ENCODE measurements around the gene MTR.
"Not testable (repeated sequence)": the region's sequence is repeated elsewhere in the genome, so short reads cannot be mapped to it uniquely, and the experiment has no call there.

The MTR gene

DNA sequence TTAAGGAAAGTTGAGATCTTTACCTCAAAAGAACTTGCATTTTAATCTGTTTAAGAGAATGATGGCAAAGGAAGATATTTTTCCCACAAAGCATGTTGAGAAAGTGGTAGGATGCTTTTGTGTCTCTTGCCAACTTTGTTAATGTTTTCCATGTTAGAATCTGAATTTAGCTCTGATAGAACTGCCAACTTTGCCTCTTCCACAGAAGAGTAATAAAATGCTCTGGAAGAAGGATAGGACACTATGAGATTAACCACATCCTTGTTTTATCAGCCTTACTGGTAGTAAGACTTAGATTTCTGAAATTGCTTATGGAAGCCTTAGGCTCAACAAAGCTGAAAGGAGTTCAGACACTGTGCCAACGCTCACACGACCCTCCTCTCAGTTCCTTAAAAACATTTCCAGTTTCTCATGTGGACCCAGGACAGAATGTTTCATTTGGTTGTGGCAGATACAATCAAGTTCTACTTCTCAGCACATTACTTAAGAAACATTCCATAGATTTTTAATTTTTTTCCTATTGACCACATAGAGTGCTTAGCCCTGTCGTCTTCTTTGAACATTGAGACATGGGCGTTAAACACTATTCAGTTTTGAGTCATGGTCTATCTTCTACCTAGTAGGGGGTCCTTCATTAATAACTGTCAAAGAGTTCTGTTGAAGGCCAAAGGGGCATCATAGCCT lies 59.0 kb downstream of the MTR start:
- Histone ChIP-seq H4K20me1 (ENCODE audit: insufficient read depth, low read length) (no peaks in the 10 kb centered on the region), H3K4me2 (ENCODE audit: low read length) (no peak overlapping the region), H3K9ac (ENCODE audit: low read length) (no peak overlapping the region), H3K36me3 (ENCODE audit: insufficient read depth, low read length) (peaks cover 81% of the 10 kb centered on the region), H3K79me2 (ENCODE audit: insufficient read depth, low read length) (no peaks in the 10 kb centered on the region), H3K27ac (ENCODE audit: low read depth, low read length, poor library complexity, severe bottlenecking) (no peak overlapping the region), H3F3A (ENCODE audit: insufficient read depth, low read length) (no peaks in the 10 kb centered on the region), H3K4me1 (ENCODE audit: insufficient read depth, low read length, severe bottlenecking) (no peaks in the 10 kb centered on the region), H3K9me2 (ENCODE audit: low read depth, low read length) (no peaks in the 10 kb centered on the region), H3K4me3 (ENCODE audit: low read depth, low read length, poor library complexity, severe bottlenecking) (no peak overlapping the region), H2AFZ (ENCODE audit: low read length) (no peak overlapping the region), H3K9me3 (ENCODE audit: low read length) (no peaks in the 10 kb centered on the region), H3K27me3 (ENCODE audit: insufficient read depth, low read length) (no peaks in the 10 kb centered on the region)
- no peak for TF ChIP-seq EZH2 (IDR thresholded peaks at IDR 0.05; ENCODE audit: borderline replicate concordance, low read length)
- TF ChIP-seq, protein P1, sequence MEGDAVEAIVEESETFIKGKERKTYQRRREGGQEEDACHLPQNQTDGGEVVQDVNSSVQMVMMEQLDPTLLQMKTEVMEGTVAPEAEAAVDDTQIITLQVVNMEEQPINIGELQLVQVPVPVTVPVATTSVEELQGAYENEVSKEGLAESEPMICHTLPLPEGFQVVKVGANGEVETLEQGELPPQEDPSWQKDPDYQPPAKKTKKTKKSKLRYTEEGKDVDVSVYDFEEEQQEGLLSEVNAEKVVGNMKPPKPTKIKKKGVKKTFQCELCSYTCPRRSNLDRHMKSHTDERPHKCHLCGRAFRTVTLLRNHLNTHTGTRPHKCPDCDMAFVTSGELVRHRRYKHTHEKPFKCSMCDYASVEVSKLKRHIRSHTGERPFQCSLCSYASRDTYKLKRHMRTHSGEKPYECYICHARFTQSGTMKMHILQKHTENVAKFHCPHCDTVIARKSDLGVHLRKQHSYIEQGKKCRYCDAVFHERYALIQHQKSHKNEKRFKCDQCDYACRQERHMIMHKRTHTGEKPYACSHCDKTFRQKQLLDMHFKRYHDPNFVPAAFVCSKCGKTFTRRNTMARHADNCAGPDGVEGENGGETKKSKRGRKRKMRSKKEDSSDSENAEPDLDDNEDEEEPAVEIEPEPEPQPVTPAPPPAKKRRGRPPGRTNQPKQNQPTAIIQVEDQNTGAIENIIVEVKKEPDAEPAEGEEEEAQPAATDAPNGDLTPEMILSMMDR (IDR thresholded peaks at IDR 0.05; ENCODE audit: low read length), result no peak

DNA sequence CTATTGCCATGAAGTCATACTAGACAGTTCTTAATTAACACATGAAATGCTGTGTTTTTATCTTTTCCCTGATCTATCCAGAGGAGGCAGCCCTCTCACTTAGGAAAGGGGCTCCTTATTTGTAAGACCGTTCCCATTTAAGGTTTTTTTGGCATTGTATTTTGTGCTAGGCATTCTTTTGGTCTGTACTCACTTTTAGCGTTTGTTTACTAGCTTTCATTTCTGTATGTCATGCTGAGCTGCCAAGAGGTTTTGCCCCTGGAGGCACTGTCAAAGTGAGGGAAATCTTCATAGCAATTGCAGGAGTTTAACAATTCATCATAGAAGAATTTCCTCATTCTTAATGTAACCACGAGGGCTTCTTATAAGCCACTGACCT lies 59.5 kb downstream of the MTR start:
- no peaks in the 10 kb centered on the region for H3K9me2 ChIP-seq (ENCODE audit: low read depth, low read length)
- no peak overlapping the region for H3K4me2 ChIP-seq (ENCODE audit: low read length)
- no peaks in the 10 kb centered on the region for H3K4me1 ChIP-seq (ENCODE audit: insufficient read depth, low read length, severe bottlenecking)
- peaks cover 86% of the 10 kb centered on the region for H3K36me3 ChIP-seq (ENCODE audit: insufficient read depth, low read length)
- no peak overlapping the region for H3K4me3 ChIP-seq (ENCODE audit: low read depth, low read length, poor library complexity, severe bottlenecking)
- no peaks in the 10 kb centered on the region for H3K9me3 ChIP-seq (ENCODE audit: low read length)
- no peak overlapping the region for H3K9ac ChIP-seq (ENCODE audit: low read length)
- no peak for TF ChIP-seq EZH2 (IDR thresholded peaks at IDR 0.05; ENCODE audit: borderline replicate concordance, low read length)
- TF ChIP-seq, protein P1 (IDR thresholded peaks at IDR 0.05; ENCODE audit: low read length), result no peak
- no peak overlapping the region for H3K27ac ChIP-seq (ENCODE audit: low read depth, low read length, poor library complexity, severe bottlenecking)
- H3F3A ChIP-seq (ENCODE audit: insufficient read depth, low read length), result no peaks in the 10 kb centered on the region
- H3K79me2 ChIP-seq (ENCODE audit: insufficient read depth, low read length), result no peaks in the 10 kb centered on the region
- no peak overlapping the region for H2AFZ ChIP-seq (ENCODE audit: low read length)
- no peaks in the 10 kb centered on the region for H4K20me1 ChIP-seq (ENCODE audit: insufficient read depth, low read length)
- no peaks in the 10 kb centered on the region for H3K27me3 ChIP-seq (ENCODE audit: insufficient read depth, low read length)

DNA sequence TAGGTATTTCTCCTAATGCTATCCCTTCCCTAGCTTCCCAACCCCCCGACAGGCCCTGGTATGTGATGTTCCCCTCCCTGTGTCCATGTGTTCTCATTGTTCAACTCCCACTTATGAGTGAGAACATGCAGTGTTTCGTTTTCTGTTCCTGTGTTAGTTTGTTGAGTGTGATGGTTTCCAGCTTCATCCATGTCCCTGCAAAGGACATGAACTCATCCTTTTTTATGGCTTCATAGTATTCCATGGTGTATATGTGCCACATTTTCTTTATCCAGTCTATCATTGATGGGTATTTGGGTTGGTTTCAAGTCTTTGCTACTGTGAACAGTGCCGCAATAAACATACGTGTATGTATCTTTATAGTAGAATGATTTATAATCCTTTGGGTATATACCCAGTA lies 61.6 kb downstream of the MTR start:
- H4K20me1 ChIP-seq (ENCODE audit: insufficient read depth, low read length); H3K4me3 ChIP-seq (ENCODE audit: low read depth, low read length, poor library complexity, severe bottlenecking); H3K9me2 ChIP-seq (ENCODE audit: low read depth, low read length); H3F3A ChIP-seq (ENCODE audit: insufficient read depth, low read length); H3K27ac ChIP-seq (ENCODE audit: low read depth, low read length, poor library complexity, severe bottlenecking); H3K9me3 ChIP-seq (ENCODE audit: low read length); H3K4me1 ChIP-seq (ENCODE audit: insufficient read depth, low read length, severe bottlenecking); H3K9ac ChIP-seq (ENCODE audit: low read length); H2AFZ ChIP-seq (ENCODE audit: low read length); H3K79me2 ChIP-seq (ENCODE audit: insufficient read depth, low read length); H3K27me3 ChIP-seq (ENCODE audit: insufficient read depth, low read length); H3K4me2 ChIP-seq (ENCODE audit: low read length): not testable (repeated sequence)
- H3K36me3 ChIP-seq (ENCODE audit: insufficient read depth, low read length), result peaks cover 93% of the 10 kb centered on the region

DNA sequence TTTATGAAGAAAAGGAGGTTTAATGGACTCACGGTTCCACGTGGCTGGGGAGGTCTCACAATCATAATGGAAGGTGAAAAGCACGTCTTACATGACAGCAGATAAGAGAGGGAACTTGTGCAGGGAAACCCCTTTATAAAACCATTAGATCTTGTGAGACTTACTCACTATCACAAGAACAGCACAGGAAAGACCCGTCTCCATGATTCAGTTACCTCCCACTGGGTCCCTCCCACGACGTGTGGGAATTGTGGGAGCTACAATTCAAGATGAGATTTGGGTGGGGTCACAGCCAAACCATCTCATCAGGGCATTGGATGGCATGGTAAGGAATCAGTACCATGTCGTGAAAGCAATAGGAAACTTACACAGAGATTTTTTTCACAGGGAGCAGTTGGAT lies 63.1 kb downstream of the MTR start:
- Histone ChIP-seq H3K36me3 (ENCODE audit: insufficient read depth, low read length) (peaks cover 94% of the 10 kb centered on the region), H3K9ac (ENCODE audit: low read length) (no peak overlapping the region), H3K4me2 (ENCODE audit: low read length) (no peak overlapping the region), H3K9me2 (ENCODE audit: low read depth, low read length) (no peaks in the 10 kb centered on the region), H3K9me3 (ENCODE audit: low read length) (no peaks in the 10 kb centered on the region), H3K27me3 (ENCODE audit: insufficient read depth, low read length) (no peaks in the 10 kb centered on the region), H4K20me1 (ENCODE audit: insufficient read depth, low read length) (no peaks in the 10 kb centered on the region), H3F3A (ENCODE audit: insufficient read depth, low read length) (no peaks in the 10 kb centered on the region), H3K4me1 (ENCODE audit: insufficient read depth, low read length, severe bottlenecking) (no peaks in the 10 kb centered on the region), H3K27ac (ENCODE audit: low read depth, low read length, poor library complexity, severe bottlenecking) (no peak overlapping the region), H2AFZ (ENCODE audit: low read length) (no peak overlapping the region), H3K4me3 (ENCODE audit: low read depth, low read length, poor library complexity, severe bottlenecking) (no peak overlapping the region), H3K79me2 (ENCODE audit: insufficient read depth, low read length) (no peaks in the 10 kb centered on the region)
- TF ChIP-seq, protein P1 (IDR thresholded peaks at IDR 0.05; ENCODE audit: low read length), result no peak
- no peak for TF ChIP-seq EZH2 (IDR thresholded peaks at IDR 0.05; ENCODE audit: borderline replicate concordance, low read length)
